Measurements from ENCODE around the gene AFAP1. TPM values are rescaled to one million over a fixed set of nuclear protein-coding genes. Genes with fewer than 3 reads are reported as not detected.
"Not testable (repeated sequence)": the region's sequence is repeated elsewhere in the genome, so short reads cannot be mapped to it uniquely, and the experiment has no call there.

AFAP1 gene
- total RNA-seq, 5 donors from 2014 or later (not counting 1 experiment from before 2014, with no cell fraction given) = 4.8 to 34.8 (median 20.3) TPM

- peaks cover 0 to 10% of the 10 kb centered on the region in 2 experiments for H3K4me1 ChIP-seq (ENCODE audit: control insufficient read depth in 1 of 2, extremely low read depth in 1 of 2, insufficient read depth in 2 of 2, low read length in 2 of 2)
- POLR2A ChIA-PET = interaction anchor here (0.6 kb wide), 2 partner anchors 8 to 146 kb away, joined by 3 to 6 read pairs; no protein-coding TSS in a partner anchor
- no peaks in the 10 kb centered on the region for H3K9me3 Mint-ChIP-seq
- H3K4me3 ChIP-seq (ENCODE audit: control insufficient read depth in 1 of 2, extremely low read depth in 1 of 2, low read length in 1 of 2) = no peak overlapping the region
- H3K36me3 ChIP-seq (ENCODE audit: control insufficient read depth in 2 of 2, extremely low read depth in 1 of 2, insufficient read depth in 1 of 2, low read length in 1 of 2) = no peaks in the 10 kb centered on the region
- H3K27ac ChIP-seq (ENCODE audit: low read length) = no peak overlapping the region
- DNase-seq = no peak
- no peaks in the 10 kb centered on the region for H3K9me3 ChIP-seq
- WGBS (ENCODE audit: insufficient coverage) = no CpG with 5 or more reads among the region's 5 CpGs
- no peaks in the 10 kb centered on the region for H3K36me3 Mint-ChIP-seq
- H3K27ac Mint-ChIP-seq = no peak overlapping the region
- no peak for ATAC-seq (replicated peaks in 1 of 4)
- H3K27me3 Mint-ChIP-seq = peaks cover 14 to 34% of the 10 kb centered on the region in 2 donors
- no peak overlapping the region for H3K4me3 Mint-ChIP-seq
- peaks cover 9 to 16% (median 11%) of the 10 kb centered on the region in 3 donors for H3K4me1 Mint-ChIP-seq
- H3K27me3 ChIP-seq (replicated peaks in 1 of 2; ENCODE audit: control insufficient read depth in 2 of 2, extremely low read depth in 1 of 2, insufficient read depth in 2 of 2, low read length in 1 of 2) = peaks cover 2 to 9% of the 10 kb centered on the region in 2 experiments
- CTCF ChIA-PET = interaction anchor here in 1 of 2 donors (0.7 kb wide), 1 partner anchor 80 kb away, joined by 9 read pairs; no protein-coding TSS in a partner anchor
Observed at GRCh38 chr4:7944599-7945220, 5.0 kb upstream of the AFAP1 start.

GRCh38 chr4:7943688-7944087 lies 4.0 kb upstream of the AFAP1 start:
- H3K36me3 ChIP-seq (ENCODE audit: control insufficient read depth in 2 of 2, extremely low read depth in 1 of 2, insufficient read depth in 1 of 2, low read length in 1 of 2); H3K27ac Mint-ChIP-seq; POLR2A ChIA-PET; DNase-seq; H3K9me3 Mint-ChIP-seq; H3K27me3 ChIP-seq (replicated peaks in 1 of 2; ENCODE audit: control insufficient read depth in 2 of 2, extremely low read depth in 1 of 2, insufficient read depth in 2 of 2, low read length in 1 of 2); H3K27ac ChIP-seq (ENCODE audit: low read length); H3K36me3 Mint-ChIP-seq; ATAC-seq (replicated peaks in 1 of 4); H3K4me1 Mint-ChIP-seq; H3K4me3 Mint-ChIP-seq; H3K4me3 ChIP-seq (ENCODE audit: control insufficient read depth in 1 of 2, extremely low read depth in 1 of 2, low read length in 1 of 2); H3K9me3 ChIP-seq: not testable (repeated sequence)
- peaks cover 4 to 13% of the 10 kb centered on the region in 2 experiments for H3K4me1 ChIP-seq (ENCODE audit: control insufficient read depth in 1 of 2, extremely low read depth in 1 of 2, insufficient read depth in 2 of 2, low read length in 2 of 2)
- H3K27me3 Mint-ChIP-seq = peaks cover 10 to 25% of the 10 kb centered on the region in 2 donors
- no CpG with 5 or more reads among the region's 4 CpGs for WGBS (ENCODE audit: insufficient coverage)
- CTCF ChIA-PET = interaction anchor here in 1 of 2 donors (0.5 kb wide), 1 partner anchor 1584 kb away, joined by 4 read pairs; no protein-coding TSS in a partner anchor

GRCh38 chr4:7943211-7943610 lies 3.5 kb upstream of the AFAP1 start:
- ChIA-PET POLR2A (no interaction called here), CTCF (interaction anchor here in 1 of 2 donors (0.5 kb wide), 1 partner anchor 1584 kb away, joined by 4 read pairs; no protein-coding TSS in a partner anchor)
- no peak overlapping the region for H3K27ac ChIP-seq (ENCODE audit: low read length)
- peaks cover 13 to 22% of the 10 kb centered on the region in 2 donors for H3K27me3 Mint-ChIP-seq
- H3K27me3 ChIP-seq (replicated peaks in 1 of 2; ENCODE audit: control insufficient read depth in 2 of 2, extremely low read depth in 1 of 2, insufficient read depth in 2 of 2, low read length in 1 of 2) = peaks cover 3 to 9% of the 10 kb centered on the region in 2 experiments
- H3K36me3 Mint-ChIP-seq = no peaks in the 10 kb centered on the region
- H3K9me3 Mint-ChIP-seq = no peaks in the 10 kb centered on the region
- peaks cover 6 to 15% of the 10 kb centered on the region in 2 experiments for H3K4me1 ChIP-seq (ENCODE audit: control insufficient read depth in 1 of 2, extremely low read depth in 1 of 2, insufficient read depth in 2 of 2, low read length in 2 of 2)
- ATAC-seq (replicated peaks in 1 of 4) = no peak
- DNase-seq = no peak
- no peak overlapping the region for H3K27ac Mint-ChIP-seq
- WGBS (ENCODE audit: insufficient coverage) = 72% methylated on average over 2 of the region's 8 CpGs
- no peak overlapping the region for H3K4me3 Mint-ChIP-seq
- peaks cover 7 to 9% (median 9%) of the 10 kb centered on the region in 3 donors for H3K4me1 Mint-ChIP-seq
- H3K36me3 ChIP-seq (ENCODE audit: control insufficient read depth in 2 of 2, extremely low read depth in 1 of 2, insufficient read depth in 1 of 2, low read length in 1 of 2) = no peaks in the 10 kb centered on the region
- no peak overlapping the region for H3K4me3 ChIP-seq (ENCODE audit: control insufficient read depth in 1 of 2, extremely low read depth in 1 of 2, low read length in 1 of 2)
- no peaks in the 10 kb centered on the region for H3K9me3 ChIP-seq

- Histone ChIP-seq H3K27me3 (replicated peaks in 1 of 2; ENCODE audit: control insufficient read depth in 2 of 2, extremely low read depth in 1 of 2, insufficient read depth in 2 of 2, low read length in 1 of 2) (peaks cover 5 to 14% of the 10 kb centered on the region in 2 experiments), H3K4me1 (ENCODE audit: control insufficient read depth in 1 of 2, extremely low read depth in 1 of 2, insufficient read depth in 2 of 2, low read length in 2 of 2) (peaks cover 6 to 21% of the 10 kb centered on the region in 2 experiments), H3K36me3 (ENCODE audit: control insufficient read depth in 2 of 2, extremely low read depth in 1 of 2, insufficient read depth in 1 of 2, low read length in 1 of 2) (no peaks in the 10 kb centered on the region), H3K27ac (ENCODE audit: low read length) (no peak overlapping the region), H3K9me3 (no peaks in the 10 kb centered on the region), H3K4me3 (ENCODE audit: control insufficient read depth in 1 of 2, extremely low read depth in 1 of 2, low read length in 1 of 2) (no peak overlapping the region)
- DNase-seq (no peak), ATAC-seq (replicated peaks in 1 of 4) (no peak)
- H3K36me3 Mint-ChIP-seq = no peaks in the 10 kb centered on the region
- WGBS (ENCODE audit: insufficient coverage) = 89% methylated on average over 3 of the region's 4 CpGs
- H3K9me3 Mint-ChIP-seq = no peaks in the 10 kb centered on the region
- H3K27me3 Mint-ChIP-seq = peaks cover 18 to 20% of the 10 kb centered on the region in 2 donors
- ChIA-PET CTCF (interaction anchor here in 1 of 2 donors (0.5 to 0.6 kb wide), 3 partner anchors 10 to 141 kb away, joined by 3 to 7 read pairs (median 4); no protein-coding TSS in a partner anchor), POLR2A (no interaction called here)
- peaks cover 9 to 16% (median 15%) of the 10 kb centered on the region in 3 donors for H3K4me1 Mint-ChIP-seq
- H3K4me3 Mint-ChIP-seq = no peak overlapping the region
- H3K27ac Mint-ChIP-seq = no peak overlapping the region
Observed at GRCh38 chr4:7941965-7942496, 2.4 kb upstream of the AFAP1 start.

GRCh38 chr4:7941111-7941964 lies 1.7 kb upstream of the AFAP1 start:
- H3K36me3 Mint-ChIP-seq = no peaks in the 10 kb centered on the region
- WGBS (ENCODE audit: insufficient coverage) = 78% methylated on average over 9 of the region's 11 CpGs

More at GRCh38 chr4:7941111-7941964, 1.7 kb upstream of the AFAP1 start:
- Histone ChIP-seq H3K36me3 (ENCODE audit: control insufficient read depth in 2 of 2, extremely low read depth in 1 of 2, insufficient read depth in 1 of 2, low read length in 1 of 2) (no peaks in the 10 kb centered on the region), H3K9me3 (no peaks in the 10 kb centered on the region), H3K4me1 (ENCODE audit: control insufficient read depth in 1 of 2, extremely low read depth in 1 of 2, insufficient read depth in 2 of 2, low read length in 2 of 2) (peaks cover 6 to 21% of the 10 kb centered on the region in 2 experiments), H3K27ac (ENCODE audit: low read length) (no peak overlapping the region), H3K27me3 (replicated peaks in 1 of 2; ENCODE audit: control insufficient read depth in 2 of 2, extremely low read depth in 1 of 2, insufficient read depth in 2 of 2, low read length in 1 of 2) (peaks cover 5 to 14% of the 10 kb centered on the region in 2 experiments), H3K4me3 (ENCODE audit: control insufficient read depth in 1 of 2, extremely low read depth in 1 of 2, low read length in 1 of 2) (no peak overlapping the region)
- CTCF ChIA-PET = interaction anchor here in 1 of 2 donors (0.5 kb wide), 1 partner anchor 35 kb away, joined by 3 read pairs; no protein-coding TSS in a partner anchor
- H3K4me1 Mint-ChIP-seq = peaks cover 14 to 21% (median 19%) of the 10 kb centered on the region in 3 donors
- POLR2A ChIA-PET = no interaction called here
- H3K9me3 Mint-ChIP-seq = no peaks in the 10 kb centered on the region
- peak overlapping the region in 2 of 3 donors; percentile 40 to 73 for H3K4me3 Mint-ChIP-seq
- DNase-seq = no peak
- H3K27ac Mint-ChIP-seq = no peak overlapping the region
- peaks cover 16 to 20% of the 10 kb centered on the region in 2 donors for H3K27me3 Mint-ChIP-seq
- no peak for ATAC-seq (replicated peaks in 1 of 4)
